Urothelium cell line (cell line): ENCODE results near the gene SVOP.
A peak's percentile ranks its signal among the peaks of the same experiment; 100 is the strongest.

Experiments used
- DNase-seq: peaks from one replicate; pipeline ENCODE4 v3.0.0; 2011; ENCODE audit warnings: low spot score, mixed read lengths
- FAIRE-seq: peaks from 2 replicates; lab custom pipeline; 2011; peaks lifted over from hg19 to GRCh38; lab: Jason Lieb, UNC

SVOP gene

DNA sequence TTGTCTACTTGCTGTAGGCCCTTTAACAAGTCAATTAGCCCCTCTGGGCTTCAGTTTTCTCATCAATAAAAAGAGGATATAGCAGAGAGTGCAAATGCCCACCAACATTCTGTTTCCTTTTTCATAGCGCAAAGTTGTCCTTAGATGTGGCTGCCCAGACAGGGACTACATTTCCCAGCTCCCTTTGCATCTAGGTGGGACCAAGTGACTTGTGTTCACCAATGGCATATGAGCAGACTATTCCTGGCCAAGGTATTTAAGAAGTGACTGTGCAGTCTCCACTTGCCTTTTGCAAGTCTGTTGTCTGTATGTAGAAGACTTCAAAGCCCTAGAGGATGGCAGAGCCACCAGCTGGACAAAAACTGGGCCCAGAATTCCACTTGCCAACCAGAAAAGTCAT, 81.3 kb downstream of the SVOP start:
- FAIRE-seq (no peak), DNase-seq (no peak)

DNA sequence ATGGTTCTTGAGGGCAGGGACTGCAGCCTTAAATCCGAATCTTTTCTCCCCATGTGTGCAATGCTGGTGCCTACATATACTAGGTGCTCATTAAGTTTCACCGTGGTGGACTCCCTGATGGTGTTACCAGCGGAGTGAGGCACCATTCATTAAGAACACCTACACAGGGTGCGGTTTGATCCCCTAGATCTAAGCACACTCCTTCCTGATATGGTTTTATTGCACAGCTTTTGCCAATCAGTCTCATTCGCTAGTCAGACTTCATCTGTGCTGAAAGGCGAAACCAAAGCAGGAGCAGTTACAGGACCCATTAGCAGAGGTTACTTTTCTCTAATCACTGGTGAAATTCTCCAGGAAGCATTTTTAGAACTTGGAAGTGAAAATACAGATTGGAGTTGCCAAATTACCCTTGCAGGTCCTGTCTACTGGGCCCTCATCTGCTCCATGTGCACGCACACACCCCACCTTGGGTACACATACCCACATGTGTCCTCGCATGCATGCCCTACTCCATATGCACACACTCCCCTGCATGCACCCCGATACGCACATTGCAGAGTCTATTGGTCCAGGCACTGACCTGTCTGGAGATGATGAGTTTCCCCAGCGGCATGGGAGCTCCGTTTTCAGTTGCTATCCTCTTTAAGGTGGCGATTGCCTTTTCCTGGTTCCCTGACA, 82.5 kb downstream of the SVOP start:
- DNase-seq (no peak), FAIRE-seq (no peak)

GRCh38 chr12:108935159-108935763, 85.6 kb downstream of the SVOP start:
- FAIRE-seq (no peak), DNase-seq (no peak)

DNA sequence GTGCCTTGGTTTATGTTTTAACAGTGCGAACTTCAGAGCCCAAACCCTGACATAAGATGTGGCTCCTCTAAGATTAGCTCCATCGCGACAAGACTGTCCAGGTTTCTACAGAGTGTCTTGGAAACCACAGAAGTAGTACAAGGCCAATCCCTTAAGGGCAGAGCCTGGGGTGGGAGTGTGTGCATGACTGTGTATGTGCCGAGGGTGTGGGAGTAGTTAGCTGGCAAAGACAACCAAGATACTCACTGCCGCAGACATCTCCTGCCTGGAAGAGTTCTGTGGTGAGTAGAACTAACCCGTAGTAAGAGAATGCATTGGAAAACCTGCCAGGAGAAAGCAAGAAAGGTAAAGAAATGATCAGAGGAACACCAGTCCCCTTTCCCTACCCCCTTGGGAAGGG, 86.9 kb downstream of the SVOP start:
- DNase-seq (no peak), FAIRE-seq (no peak)

DNA sequence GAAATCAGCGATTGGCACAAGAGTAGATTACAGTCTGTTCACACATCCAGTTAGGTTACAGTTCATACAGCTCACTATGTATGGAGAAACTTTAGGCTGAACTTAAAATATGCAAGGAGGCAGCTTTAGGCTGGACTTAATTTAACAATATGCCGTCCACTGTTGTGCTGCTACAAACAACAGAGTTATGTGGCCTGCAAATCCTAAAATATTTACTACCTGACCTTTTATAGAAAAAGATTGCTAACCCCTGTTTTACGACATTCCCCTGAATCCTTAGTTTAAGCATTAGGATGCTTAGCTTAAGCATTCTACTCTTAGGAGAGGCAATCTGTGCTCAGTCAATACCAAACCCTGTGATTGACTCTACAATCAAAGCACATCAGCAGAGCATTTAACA, 90.1 kb downstream of the SVOP start:
- FAIRE-seq: no peak
- no peak for DNase-seq

DNA sequence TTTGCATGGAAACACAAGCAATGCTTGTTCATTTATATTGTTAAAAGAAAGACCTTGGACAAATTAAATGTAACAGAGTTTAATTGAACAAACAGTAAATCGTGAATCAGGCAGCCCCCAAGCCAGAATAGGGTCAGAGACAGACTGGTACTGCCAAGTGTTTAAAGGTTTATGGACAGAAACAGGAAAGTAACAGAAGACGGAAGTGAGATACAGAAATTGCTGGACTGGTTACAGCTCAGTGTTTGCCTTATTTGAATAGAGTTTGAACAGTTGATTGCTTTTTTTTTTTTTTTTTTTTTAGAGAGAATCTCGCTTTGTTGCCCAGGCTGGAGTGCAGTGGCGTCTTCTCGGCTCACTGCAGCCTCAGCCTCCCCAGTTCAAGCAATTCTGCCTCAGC, 90.7 kb downstream of the SVOP start:
- no peak for DNase-seq
- no peak for FAIRE-seq

- no peak for FAIRE-seq
- no peak for DNase-seq
Observed at GRCh38 chr12:108928695-108929094, 92.2 kb downstream of the SVOP start.

DNA sequence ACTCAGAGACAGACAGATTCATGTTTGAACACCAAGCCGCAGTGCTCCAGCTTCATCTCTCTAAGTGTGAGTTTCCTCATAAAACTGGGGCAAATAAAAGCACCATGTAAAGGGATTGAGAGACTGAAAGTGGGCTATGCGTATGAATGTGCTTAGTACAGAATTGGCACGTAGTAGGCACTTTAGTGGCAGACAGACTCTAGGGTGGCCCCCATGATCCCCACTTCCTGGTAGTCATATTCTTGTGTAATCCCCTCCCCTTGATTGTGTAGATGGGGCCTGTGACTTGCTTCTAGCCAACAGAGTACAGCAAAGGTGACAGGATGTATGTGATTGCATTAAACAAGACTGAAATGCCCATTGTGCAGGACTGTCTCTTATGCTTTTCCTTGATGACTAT, 98.0 kb downstream of the SVOP start:
- DNase-seq (no peak), FAIRE-seq (no peak)

GRCh38 chr12:108921946-108922345, 98.9 kb downstream of the SVOP start:
- FAIRE-seq: no peak
- DNase-seq: no peak

DNA sequence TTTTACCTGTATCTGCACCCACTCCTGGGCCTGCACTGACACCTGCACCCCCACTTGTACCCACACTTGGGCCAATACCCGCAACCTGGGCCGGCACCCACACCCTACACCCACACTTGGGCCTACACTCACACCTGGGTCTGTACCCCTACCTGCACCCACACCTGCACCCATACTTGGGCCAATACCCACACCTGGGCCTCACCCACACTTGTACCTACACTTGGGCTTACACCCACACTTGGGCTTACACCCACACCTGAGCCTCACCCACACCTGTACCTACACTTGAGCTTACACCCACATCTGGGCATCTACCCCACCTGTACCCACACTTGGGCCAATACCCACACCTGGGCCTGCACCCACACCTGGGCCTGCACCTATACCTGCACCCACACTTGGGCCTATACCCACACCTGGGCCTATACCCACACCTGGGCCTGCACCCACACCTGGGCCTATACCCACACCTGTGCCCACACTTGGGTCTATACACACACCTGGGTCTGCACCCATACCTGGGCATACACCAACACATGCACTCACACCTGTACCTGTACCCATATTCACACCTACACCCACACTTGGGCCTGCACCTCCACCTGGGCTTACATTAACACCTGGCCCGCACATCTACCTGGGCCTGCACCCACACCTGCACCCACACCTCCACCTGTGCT, 101.8 kb downstream of the SVOP start:
- no peak for DNase-seq
- no peak for FAIRE-seq

- FAIRE-seq: no peak
- no peak for DNase-seq
Observed at GRCh38 chr12:108918206-108918605, 102.7 kb downstream of the SVOP start.

DNA sequence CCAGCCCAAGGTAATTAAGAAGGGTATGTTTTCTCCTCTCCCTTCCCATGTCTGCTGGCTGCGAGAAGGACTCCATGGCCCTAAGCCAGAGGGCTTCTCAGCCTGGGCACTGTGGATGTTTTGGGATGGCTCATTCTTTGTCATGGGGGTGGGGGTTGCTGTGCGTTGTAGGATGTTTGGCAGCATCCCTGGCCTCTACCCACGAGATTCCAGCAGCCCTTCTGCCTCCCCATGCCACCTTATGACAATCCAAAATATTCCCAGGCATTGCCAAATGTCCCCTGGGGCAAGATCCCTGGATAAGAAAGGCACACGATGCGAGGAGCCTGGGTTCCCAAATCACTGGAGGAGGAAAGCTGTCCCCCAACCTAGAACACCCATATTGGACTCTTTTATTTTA, 104.5 kb downstream of the SVOP start:
- FAIRE-seq (no peak), DNase-seq (no peak)

GRCh38 chr12:108915632-108916133, 105.2 kb downstream of the SVOP start:
- no peak for DNase-seq
- FAIRE-seq: no peak

DNA sequence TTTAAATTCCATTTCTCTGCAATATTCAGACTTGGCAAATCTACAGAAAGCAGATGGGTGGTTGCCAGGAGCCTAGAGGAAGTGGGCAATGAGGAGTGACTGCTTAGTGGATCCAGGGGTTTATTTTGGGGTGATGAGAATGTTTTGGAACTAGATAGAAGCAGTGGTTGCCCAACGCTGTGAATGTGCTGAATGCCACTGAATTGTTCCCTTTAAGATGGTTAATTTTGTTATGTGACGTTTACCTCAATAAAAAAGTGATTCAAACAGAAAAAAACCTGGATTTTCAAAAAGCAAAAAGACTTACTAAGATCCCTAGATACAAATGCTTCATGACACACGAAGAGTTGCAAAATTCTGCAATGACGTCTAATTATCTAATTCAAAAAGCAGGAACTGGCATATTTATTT, 106.7 kb downstream of the SVOP start:
- DNase-seq (no peak), FAIRE-seq (no peak)

GRCh38 chr12:108912361-108912760, 108.5 kb downstream of the SVOP start:
- DNase-seq (no peak), FAIRE-seq (no peak)

DNA sequence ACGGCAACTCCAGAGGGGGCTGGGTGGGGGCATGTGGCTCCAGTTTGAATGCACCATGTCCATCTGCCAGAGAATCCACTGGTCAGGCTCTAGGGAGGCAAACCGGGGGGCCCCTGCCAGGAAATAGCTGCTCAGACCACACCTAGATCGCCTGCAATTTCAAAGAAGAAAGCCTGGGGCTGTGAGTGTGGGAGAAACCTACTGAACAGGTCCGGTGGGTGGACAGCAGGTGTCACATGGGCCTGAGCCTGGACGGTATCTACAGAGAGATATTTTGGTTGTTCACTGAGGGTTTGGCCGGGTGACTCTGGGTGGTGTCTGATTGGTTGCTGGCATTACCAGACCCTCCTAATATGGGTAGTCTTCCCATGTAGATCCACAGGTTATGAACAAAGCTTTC, 109.0 kb downstream of the SVOP start:
- DNase-seq: no peak
- FAIRE-seq: no peak

GRCh38 chr12:108910336-108910735, 110.5 kb downstream of the SVOP start:
- no peak for DNase-seq
- FAIRE-seq: no peak

GRCh38 chr12:108907839-108908351, 113.0 kb downstream of the SVOP start:
- DNase-seq: peak; percentile 41

DNA sequence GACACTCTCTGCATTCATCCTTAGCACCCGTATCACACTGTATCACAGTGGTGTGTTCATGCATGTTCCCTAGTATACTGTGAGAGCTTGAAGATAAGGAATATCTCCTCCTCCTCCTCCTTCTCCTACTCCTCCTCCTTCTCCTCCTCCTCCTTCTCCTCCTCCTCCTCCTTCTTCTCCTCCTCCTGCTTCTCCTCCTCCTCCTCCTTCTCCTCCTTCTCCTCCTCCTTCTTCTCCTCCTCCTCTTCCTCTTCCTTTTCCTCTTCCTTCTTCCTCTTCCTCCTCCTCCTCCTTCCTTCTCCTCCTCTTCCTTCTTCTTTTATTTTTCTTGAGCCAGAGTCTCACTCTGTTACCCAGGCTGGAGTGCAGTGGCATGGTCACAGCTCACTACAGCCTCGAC, 113.9 kb downstream of the SVOP start:
- DNase-seq (no peak), FAIRE-seq (no peak)

More at GRCh38 chr12:108907839-108908351, 113.0 kb downstream of the SVOP start:
- no peak for FAIRE-seq

DNA sequence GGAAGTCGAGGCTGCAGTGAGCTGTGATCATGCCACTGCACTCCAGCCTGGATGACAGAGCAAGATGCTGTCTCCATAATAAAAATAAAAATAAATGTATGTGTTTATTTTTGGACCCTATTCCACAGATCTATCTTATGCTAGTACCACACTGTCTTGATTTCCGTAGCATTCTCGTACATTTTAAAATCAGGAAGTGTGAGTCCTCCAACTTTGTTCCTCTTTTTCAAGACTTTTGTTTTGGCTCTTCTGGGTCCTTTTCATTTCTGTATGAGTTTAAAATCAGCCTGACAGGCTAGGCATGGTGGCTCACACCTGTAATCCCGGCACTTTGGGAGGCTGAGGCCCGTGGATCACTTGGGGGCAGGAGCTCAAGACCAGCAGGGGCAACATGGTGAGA, 115.1 kb downstream of the SVOP start:
- FAIRE-seq (no peak), DNase-seq (no peak)

DNA sequence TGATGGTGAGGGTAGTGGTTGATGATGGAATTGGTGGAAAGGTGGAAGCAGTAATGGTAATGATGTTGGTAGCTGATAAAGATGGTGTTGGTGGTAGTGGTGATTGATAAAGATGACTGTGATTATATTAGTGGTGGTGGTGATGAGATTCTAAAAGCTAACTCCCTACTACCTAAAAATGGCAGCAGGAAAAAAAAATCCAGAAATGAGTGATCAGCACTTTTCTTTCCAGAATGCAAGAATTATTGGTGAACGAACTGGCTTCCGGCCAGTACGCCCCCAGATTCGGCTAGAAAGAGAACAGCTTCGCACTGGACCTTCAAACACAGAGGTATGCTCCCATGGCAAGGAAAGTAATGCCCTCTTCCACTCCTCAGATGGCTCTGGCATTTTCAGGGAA, 121.7 kb downstream of the SVOP start:
- FAIRE-seq (no peak), DNase-seq (no peak)

- FAIRE-seq: no peak
- DNase-seq: no peak
Observed at GRCh38 chr12:108896817-108897216, 124.1 kb downstream of the SVOP start.
